GM18870 (cell line): ENCODE data around the gene TOP2A.
"Not testable (repeated sequence)": the region's sequence is repeated elsewhere in the genome, so short reads cannot be mapped to it uniquely, and the experiment has no call there.

Experiments used
- ATAC-seq: cut with Tn5 transposase; IDR thresholded peaks from one replicate; pipeline ENCODE4 v1.9.1; 2021; ENCODE audit warnings: moderate library complexity; ENCODE audit not compliant: unreplicated experiment

Gene TOP2A

GRCh38 chr17:40382251-40382650 lies 35.4 kb downstream of the TOP2A start:
- ATAC-seq: no peak

- ATAC-seq: no peak
Measured at GRCh38 chr17:40378966-40379365, 38.7 kb downstream of the TOP2A start.

GRCh38 chr17:40377832-40378231 lies 39.9 kb downstream of the TOP2A start:
- ATAC-seq: no peak

- ATAC-seq: not testable (repeated sequence)
Measured at GRCh38 chr17:40376541-40376940, 41.2 kb downstream of the TOP2A start.

- ATAC-seq: not testable (repeated sequence)
Measured at GRCh38 chr17:40375786-40376185, 41.9 kb downstream of the TOP2A start.

GRCh38 chr17:40374821-40375498 lies 42.7 kb downstream of the TOP2A start:
- no peak for ATAC-seq

- no peak for ATAC-seq
Measured at GRCh38 chr17:40373999-40374398, 43.7 kb downstream of the TOP2A start.

GRCh38 chr17:40373324-40373723 lies 44.4 kb downstream of the TOP2A start:
- ATAC-seq: no peak

GRCh38 chr17:40372644-40373043 lies 45.1 kb downstream of the TOP2A start:
- not testable (repeated sequence) for ATAC-seq

GRCh38 chr17:40372031-40372430 lies 45.7 kb downstream of the TOP2A start:
- ATAC-seq: no peak

GRCh38 chr17:40371261-40371929 lies 46.3 kb downstream of the TOP2A start:
- no peak for ATAC-seq

- ATAC-seq: no peak
Measured at GRCh38 chr17:40369923-40370322, 47.8 kb downstream of the TOP2A start.

GRCh38 chr17:40367728-40368127 lies 50.0 kb downstream of the TOP2A start:
- ATAC-seq: not testable (repeated sequence)

- ATAC-seq: no peak
Measured at GRCh38 chr17:40366861-40367518, 50.7 kb downstream of the TOP2A start.

- no peak for ATAC-seq
Measured at GRCh38 chr17:40366076-40366860, 51.4 kb downstream of the TOP2A start.

GRCh38 chr17:40364906-40365305 lies 52.8 kb downstream of the TOP2A start:
- no peak for ATAC-seq

- ATAC-seq: no peak
Measured at GRCh38 chr17:40364121-40364861, 53.4 kb downstream of the TOP2A start, which contains the start of gene GJD3. Gene GJD3, minus strand, starts transcription at chr17:40364737. Its CDS starts 922 bp downstream, at chr17:40363815.

- no peak for ATAC-seq
Measured at GRCh38 chr17:40363111-40363827, 54.4 kb downstream of the TOP2A start.

GRCh38 chr17:40362696-40363110 lies 55.0 kb downstream of the TOP2A start:
- ATAC-seq: no peak
